Dedifferentiated amniotic fluid mesenchymal stem cell (primary cell): ENCODE results near the gene CREB3.

Source experiments
- DNase-seq: peaks from one replicate; pipeline ENCODE4 v3.0.0-alpha.2; 2016; ENCODE audit errors: extremely low spot score

The CREB3 gene

DNA sequence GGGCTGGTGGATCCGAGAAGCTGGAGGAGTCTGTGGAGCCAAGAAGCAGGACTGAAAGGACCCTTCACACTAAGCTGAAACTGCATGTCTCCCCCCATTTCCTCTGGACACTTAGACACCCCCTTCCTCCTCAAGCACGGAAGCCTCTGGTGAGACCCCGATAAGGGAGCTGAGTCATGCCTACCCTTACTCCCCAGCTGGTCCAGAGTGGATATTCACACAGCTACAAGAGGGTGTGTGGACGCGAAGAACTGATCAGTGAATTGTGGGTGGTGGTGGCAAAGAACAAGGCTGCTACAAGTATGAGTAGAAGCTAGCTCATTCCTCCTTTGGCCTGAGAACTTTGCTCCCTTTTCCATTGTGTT, 4.8 kb upstream of the CREB3 start:
- no peak for DNase-seq

DNA sequence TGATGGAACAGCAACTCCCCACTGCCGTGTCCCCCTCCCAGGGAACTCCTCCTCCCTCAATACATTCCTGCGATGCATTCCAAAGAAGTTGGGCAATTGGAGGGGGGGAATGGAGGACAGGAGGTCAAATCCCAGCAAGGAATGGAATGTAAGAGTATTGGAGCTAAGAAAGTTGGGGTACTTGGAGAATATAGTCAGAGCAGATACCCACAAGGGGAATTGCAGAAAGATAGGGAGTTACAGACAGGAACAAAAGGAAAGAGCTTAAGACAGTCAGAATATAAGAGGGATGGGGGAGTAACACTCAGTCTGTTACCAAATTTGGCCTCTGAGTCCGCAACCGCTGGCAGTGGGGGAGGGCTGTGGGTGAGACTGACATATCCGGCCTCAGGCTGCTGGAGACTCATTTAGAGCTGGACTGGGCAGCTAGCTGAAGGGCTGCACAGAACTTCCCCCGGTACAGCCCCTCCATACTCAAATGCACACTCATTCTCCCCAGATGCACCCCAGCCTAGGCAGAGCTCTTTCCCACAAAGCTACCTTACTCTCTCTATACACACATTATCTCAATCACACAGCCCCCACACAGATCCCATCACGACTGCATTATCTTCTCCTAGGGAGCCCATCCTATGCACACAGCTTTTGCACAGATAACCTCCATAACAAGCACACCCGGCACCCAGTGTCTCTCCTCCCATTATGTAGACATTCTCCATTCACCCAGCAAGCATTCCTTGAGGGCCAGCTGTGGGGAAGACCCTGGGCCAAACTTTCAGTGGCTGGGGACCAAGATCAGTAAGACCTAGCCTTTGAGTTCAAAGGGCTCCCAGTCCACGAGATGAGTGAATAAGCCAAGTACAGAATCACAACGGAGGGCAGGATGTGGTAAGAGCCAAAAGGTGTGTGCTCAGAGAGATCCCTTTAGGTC, 4.2 kb upstream of the CREB3 start:
- peak; percentile 85 for DNase-seq

DNA sequence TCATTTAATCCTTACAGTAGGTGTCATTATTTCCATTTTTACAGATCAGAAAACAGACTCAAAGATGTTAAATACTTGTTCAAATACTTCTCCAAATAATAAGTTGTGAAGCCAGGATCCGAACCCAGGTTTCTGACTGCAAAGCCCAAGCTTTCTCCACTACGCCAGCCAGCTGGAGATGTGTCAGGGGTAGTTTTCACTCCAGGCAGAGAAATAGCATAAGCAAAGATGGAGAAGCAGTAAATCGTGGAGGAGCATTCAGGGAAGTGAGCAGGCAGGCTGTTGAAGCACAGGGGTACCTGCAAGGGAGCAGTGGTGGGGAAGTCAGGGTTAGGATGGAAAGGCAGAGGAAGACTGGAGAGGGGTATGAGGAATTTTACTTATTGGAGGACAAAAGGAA, 3.4 kb upstream of the CREB3 start:
- no peak for DNase-seq

DNA sequence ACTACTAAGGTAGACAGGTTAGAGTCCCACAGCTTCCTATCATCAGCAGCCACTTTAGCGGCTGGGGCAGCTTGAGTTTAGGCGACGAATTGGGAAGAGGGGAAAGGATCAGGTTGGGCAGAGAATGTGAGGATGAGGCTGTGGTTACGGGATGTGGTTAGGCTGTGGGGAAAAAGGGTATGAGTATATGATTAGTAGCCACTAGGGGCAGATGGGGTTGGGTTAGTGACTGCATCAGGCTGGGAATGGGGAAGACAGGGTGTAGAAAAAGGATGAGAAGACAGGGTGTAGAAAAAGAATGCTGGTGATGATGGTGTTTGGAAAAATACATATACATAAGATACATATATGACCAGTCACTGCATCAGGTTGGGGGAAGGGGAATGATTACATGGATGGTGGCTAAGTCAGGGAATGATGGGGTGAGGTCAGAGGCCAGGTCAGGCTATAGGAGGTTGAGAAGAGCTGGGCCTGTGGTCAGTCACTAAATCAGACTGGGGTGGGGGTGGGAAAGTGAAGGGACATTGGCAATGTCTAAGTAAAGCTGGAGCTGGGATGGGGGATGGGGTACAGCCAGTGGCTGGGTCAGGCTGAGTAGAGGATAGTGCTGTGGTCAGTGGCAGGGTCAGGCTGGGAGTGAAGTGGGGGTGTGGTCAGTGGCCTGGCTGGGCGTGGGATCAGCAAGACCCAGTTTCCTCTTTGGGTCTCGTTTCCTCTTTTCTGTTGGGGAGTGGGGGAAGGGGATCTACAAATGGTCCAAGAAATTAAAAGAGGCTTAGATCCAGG, 2.6 kb upstream of the CREB3 start:
- DNase-seq = peak; percentile 83

DNA sequence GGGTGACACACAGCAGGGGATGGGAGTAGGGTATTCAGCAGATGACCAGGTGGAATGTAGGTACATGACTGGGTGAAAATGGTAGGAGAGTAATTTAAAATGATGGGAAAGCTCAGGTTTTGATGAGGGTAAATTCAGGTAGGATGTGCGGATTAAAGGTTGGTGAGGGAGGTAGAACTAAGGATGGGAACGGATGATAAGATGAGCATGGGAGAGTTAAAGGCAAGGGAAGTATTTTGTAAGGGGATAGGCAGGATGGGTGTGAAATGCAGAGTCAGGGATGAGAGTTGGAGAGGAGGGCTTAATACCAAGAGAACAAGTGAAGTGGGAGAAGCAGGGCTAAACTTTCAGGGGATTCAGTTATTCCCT, 2.0 kb upstream of the CREB3 start:
- DNase-seq = no peak

DNA sequence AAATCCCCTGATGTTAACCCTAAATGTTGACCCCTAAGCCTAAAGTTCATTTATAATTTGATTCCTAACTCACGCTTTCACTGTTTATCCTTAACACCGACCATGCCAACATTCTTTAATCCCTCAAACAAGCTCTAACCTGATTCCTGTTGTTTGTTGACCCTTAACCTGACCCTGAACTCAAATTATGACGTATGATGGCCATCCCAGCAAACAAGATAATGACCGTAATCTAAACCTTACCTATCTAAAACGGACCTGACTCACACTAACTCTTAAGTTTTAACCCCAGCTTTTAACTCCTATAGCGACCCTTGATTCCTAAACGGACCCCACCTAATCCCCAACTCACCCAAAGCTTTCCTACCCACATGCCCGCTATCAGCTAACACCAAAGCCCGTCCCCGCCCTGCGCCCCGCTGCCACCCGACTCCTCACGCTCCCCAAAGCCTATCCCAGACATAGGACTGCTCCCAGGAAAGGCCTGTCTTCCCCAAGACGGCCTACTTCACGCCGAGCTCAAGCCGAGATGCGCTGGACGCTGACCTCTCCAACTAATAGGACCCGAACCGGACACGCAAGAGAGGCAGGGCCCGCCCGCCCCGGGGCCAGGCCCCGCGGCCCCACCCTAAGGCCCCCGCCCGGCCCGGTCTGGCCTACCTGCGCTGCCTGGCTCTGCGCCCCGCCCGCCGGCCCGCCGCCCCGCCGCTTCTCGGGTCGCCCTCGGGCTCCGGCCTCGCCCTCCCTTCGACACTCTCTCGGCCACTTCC, 866 bp upstream of the CREB3 start:
- no peak for DNase-seq

DNA sequence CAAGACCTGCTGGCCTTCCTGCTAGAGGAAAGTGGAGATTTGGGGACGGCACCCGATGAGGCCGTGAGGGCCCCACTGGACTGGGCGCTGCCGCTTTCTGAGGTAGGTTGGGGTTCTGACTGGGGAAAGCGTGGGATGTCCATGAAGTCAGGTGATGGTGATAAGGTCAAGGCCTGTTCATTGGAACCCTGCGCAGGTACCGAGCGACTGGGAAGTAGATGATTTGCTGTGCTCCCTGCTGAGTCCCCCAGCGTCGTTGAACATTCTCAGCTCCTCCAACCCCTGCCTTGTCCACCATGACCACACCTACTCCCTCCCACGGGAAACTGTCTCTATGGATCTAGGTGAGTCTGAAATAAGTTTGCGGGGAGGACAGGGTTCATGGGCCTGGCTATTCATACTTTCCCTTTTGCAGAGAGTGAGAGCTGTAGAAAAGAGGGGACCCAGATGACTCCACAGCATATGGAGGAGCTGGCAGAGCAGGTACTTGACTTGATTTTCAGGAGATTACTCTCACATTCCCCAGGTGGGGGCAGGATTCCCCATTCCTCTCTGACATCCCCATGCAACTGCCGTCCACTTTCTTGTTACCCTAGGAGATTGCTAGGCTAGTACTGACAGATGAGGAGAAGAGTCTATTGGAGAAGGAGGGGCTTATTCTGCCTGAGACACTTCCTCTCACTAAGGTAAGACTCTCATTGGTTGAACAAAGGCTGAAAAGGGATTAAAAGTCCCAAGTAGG, 505 bp downstream of the CREB3 start:
- no peak for DNase-seq

DNA sequence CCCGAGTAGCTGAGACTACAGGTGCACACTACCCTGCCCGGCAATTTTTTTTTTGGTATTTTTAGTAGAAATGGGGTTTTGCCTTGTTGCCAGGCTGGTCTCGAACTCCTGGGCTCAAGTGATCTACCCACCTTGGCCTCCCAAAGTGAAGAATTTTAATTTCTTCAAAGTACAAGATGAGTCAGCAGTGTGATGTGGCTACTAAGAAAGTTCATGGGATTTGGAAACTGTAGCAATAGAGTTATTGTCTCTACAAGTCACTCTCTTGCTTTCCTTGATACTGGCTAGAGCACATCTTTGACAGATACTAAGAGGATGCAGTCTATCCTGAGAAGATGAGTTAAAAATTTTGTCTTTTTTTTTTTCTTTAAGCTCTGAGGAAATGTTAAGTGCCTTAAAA, 1.6 kb downstream of the CREB3 start:
- no peak for DNase-seq

DNA sequence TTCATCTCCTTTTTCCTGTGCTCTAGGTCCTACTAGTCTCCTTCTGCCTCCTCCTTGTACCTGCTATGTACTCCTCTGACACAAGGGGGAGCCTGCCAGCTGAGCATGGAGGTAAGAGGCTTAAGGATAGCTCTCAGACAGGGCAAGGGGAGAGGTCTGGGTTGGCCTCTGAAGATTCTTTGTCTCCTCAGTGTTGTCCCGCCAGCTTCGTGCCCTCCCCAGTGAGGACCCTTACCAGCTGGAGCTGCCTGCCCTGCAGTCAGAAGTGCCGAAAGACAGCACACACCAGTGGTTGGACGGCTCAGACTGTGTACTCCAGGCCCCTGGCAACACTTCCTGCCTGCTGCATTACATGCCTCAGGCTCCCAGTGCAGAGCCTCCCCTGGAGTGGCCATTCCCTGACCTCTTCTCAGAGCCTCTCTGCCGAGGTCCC, 3.8 kb downstream of the CREB3 start:
- peak; percentile 62 for DNase-seq

DNA sequence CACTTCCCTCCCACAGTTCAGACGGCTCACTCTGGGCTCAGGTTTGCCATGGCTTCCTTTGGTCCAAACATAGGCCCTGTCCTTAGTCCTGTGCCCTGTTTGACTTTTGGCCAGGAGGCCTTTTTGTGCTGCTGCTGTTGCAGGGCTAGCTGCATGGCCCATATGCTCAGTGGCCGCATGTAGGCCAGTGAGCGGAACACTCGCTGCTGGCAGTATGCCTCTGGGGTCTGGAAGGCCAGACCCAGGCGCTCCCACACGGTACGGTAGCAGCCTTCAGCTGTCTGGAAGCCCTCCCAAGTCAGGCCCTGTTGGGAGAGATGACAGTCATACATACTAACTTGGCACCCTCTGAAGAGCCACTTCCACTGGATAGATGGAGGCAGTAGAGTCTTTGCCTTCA, 4.7 kb downstream of the CREB3 start:
- no peak for DNase-seq

DNA sequence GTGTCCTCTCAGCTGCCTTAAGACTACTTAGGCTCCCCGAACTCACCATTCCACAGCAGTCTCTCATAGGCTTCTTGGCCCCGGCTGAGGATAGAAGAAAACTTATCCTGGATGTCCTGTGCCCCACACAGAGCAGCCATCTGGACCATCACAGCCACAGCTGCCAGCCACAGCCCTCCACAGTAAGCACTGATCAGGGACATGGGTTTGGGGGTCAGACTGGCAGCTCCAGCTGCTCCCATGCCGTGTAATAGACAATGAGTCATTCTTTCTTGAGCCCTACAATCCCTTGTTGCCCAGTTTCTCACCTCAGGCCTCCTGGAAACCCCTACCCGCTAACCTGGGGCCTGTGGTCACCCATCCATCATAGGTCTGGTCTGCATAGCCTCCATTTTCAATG, 5.7 kb downstream of the CREB3 start:
- DNase-seq = no peak

DNA sequence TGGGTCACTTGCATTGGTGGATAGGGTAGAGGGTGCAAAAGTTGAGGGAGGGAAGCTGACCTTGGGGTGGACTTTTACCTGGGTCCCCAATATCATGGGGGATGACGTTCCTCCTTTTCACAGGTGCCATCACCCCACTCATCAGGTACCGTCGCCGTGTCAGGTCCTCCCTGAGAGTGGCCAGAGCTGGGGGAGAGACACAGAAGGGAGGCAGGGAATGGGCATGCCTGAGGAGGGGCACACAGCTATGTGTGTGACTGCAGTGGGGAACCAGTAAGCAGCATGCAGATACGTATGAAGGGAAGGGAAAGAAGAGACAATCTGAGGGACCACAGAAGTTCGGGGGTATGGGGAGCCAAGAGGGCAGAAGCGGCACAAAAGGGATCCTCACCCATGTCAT, 6.5 kb downstream of the CREB3 start:
- DNase-seq = no peak

DNA sequence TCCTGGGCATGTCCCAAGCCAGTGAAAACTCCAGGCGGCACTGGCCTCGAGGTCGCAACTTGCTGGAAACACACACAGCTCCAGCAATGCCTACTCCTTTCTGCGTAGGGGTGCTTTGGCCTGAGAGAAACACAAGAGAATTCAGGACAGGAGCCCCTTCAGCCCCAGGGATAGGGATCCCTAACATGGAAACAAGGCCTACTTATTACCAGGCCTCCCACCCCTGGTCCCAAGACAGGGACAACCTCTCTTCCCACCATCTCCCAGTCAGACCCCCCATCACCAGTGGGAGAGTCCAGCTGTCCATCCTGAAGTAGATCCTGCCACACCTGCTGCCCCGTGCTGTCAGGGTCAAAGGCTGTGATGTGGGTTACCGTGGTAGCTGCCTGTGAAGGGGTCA, 7.8 kb downstream of the CREB3 start:
- DNase-seq = no peak

DNA sequence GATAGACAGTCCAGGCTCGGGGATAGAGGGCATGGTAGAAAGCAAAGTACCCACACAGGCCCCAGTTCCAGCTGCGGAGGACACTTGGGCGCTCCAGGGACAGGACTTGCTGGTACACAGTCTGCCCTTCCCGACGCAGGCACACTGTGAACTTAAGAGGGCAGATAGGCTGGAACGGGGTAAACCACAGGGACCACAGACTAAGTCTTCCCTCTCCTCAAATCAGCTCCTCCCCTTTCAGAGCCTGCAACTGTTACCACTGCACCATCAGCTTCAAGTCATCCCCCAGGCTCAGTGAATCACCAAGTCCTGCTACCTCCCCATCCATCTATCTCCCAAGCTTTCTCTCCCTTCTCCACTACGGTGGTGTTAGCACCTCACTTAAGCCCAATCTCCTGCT, 9.3 kb downstream of the CREB3 start:
- DNase-seq = no peak

DNA sequence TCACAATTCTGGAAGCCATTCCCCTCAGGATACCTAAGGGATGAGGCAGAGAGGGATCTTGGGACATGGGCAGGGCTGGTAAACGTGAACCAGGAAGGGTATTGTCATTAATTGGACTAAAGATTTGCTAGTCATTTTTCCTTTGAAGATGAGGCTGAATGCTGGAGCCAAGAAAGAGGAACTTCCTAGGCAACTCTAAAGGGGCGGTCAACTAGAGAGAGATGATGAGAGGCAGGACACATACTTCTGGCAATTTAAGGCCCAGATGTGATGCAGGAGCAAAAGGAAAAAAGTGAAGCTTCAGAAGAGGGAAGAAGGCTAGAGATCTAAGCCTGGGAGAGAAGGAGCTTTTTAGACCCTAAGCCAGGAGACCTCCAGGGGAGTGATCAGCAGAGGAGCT, 11.0 kb downstream of the CREB3 start:
- no peak for DNase-seq

DNA sequence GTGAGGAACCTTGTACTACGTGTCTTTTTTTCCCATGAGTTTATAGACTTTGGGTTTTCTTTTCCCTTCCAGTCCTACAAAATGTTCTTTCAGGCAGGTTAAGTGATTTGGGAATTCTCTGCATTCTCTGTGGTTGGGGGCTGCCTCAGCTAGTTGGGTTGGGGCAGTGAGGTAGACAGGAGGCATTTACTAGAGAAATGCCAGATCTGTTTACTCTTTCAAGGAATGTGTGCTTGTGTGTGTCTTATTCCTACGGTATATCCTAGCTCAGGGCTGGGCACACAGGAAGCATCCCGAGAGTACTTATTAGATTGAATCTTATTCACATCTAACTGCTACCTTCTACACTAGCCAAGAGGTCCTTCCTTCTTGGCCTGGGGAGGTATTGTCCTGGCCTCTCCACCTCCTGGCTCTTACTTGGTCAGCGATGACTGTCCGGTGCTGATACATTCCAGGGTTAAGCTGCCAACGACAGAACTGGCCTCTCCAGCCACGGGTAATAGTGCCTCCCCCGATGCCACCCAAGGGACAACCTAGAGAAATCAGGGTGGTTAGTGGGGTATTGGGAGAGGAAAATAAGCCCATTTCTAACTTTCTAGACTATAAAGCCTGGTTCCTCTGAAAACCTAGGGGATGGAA, 11.5 kb downstream of the CREB3 start:
- DNase-seq = no peak

DNA sequence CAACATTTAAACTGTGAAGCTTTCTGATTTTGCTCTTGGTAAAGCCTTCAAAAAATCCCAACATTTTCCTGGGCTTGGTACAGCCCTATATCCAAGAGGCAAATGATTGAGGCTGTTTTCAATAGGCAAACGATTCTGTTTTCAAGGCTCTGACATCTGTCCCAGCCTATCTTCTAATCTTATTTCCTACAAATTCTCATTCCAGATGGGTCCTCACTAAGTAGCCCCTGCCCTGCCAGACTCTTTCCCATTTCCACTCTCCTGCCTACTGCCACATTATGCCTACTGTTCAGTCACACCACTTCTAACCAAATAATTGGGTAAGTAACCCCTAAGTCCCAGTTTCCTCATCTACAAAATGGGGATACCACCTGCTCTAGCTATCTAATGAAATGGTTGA, 13.1 kb downstream of the CREB3 start:
- no peak for DNase-seq

DNA sequence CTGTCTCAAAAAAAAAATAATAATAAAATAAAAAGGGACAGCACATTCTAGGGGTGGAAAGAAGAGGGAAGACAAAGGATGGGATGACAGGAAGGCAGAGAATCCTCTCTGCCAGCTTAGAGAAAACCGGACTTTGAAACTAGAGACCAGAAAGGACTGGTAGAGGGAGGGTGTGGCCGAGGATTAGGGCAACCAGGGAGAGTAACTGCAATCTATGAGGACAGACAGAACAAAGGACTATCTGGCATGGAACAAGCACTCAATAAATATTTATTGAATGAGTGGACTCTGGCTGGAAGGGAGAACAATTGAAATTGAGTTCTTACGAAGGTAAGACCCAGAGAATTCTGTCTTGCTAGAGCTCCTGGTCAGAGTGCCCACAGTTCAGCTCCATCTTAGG, 14.1 kb downstream of the CREB3 start:
- no peak for DNase-seq

DNA sequence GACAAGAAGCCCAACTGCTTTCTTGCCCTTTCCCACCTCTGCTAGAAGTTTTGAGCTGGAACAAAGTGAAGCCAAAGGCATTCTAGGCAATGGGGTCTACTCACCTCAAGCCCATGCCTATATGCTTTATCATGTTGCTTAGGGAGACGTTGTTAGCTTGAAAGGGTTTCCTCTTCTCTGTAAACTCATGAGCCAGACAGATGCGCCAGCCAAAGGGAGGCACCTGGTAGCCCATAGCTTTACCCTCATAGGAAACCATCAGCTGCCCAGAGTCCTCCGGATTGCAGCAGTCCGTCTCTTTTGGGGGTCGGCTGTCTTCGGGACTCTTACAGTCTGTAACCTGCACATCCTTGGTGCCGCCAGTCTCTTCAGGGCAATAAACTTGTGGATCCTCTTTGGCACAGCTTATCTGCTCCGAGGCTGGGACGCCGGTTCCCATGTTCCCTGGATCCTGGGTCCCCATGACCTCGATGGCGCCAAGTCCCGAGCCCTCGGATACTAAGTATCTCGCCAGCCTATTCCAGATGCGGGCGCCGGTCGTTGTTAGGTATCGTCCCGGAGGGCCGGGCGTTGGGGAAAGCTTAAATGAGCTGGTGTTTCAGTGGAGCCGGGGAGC, 15.9 kb downstream of the CREB3 start:
- no peak for DNase-seq

DNA sequence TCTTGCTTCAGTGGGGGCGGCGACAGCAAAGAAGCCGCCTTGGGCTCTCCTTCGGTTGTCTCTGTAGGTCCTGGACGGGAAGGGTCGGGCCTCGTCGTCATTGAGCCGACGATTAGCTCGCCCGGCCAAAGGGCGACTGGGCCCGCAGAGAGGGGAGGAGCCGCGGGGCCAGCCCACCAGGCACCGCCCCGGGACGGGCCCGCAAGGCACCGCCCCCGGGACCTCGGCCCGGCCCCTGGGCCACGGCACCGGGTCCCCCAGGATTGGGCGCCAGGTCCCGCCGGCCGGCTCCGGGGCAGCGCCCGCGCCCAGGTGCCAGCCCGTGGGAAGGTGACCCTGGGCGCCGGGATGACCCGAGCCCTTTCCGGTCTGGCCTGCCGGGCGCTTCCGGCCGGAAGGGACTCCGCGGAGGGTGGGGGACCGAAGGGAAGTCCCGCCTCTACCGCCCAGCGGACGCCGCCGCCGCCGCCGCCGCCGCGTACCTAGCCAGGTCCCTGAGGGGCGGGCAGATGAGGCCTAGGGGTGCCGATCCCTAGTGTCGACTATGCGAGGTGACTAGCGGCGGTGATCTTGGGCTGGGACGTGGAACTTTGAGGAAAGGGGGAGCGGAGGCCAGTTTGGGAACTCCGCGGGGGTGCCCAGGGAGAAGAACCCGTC, 16.5 kb downstream of the CREB3 start, which contains the start of the genes GBA2 and RGP1:
TSS of gene GBA2 (minus strand) at position 371 of the 657 bp plus-strand sequence. CDS start 524 bp downstream, outside the sequence.
TSS of gene RGP1 (plus strand) at position 430 of the 657 bp plus-strand sequence. CDS start 469 bp downstream, outside the sequence.
- peak; percentile 47 for DNase-seq
